Psoas muscle (tissue), 8 donors: ENCODE data around the gene INTS7. TPM values are rescaled to one million over a fixed set of nuclear protein-coding genes. Genes with fewer than 3 reads are reported as not detected.

Experiments used
- ATAC-seq, 4 donors: fragments of 200-7000 bp; cut with Tn5 transposase; one replicate each; pipeline ENCODE4 v1.9.1; 2020; ENCODE audit warnings: moderate library complexity in 3 of 4, mild to moderate bottlenecking in 2 of 4
- DNase-seq, 2 donors: peaks; one replicate each; pipeline ENCODE4 v3.0.0-alpha.2; 2020
- H3K27ac ChIP-seq: fragments of 200-600 bp; one replicate; pipeline ENCODE4 v1.8.0; 2022
- H3K27me3 ChIP-seq, 3 donors: fragments of 200-600 bp in 1 of 3; one replicate each; pipeline versions ENCODE4 v1.6.1 to v1.8.0; 2013 to 2022; ENCODE audit warnings: low read length in 2 of 3, mild to moderate bottlenecking in 2 of 3, moderate library complexity in 1 of 3; ENCODE audit not compliant: insufficient read depth in 3 of 3
- H3K36me3 ChIP-seq, 2 donors: fragments of 200-600 bp in 1 of 2; one replicate each; pipeline versions ENCODE4 v1.6.1 to v1.8.0; 2013 to 2022; ENCODE audit warnings: low read depth in 1 of 2, mild to moderate bottlenecking in 1 of 2, moderate library complexity in 1 of 2; ENCODE audit not compliant: insufficient read depth in 1 of 2
- H3K4me1 ChIP-seq: fragments of 200-600 bp; one replicate; pipeline ENCODE4 v1.8.0; 2022
- H3K4me3 ChIP-seq: fragments of 200-600 bp; one replicate; pipeline ENCODE4 v1.8.0; 2022; ENCODE audit warnings: mild to moderate bottlenecking
- H3K9me3 ChIP-seq: fragments of 200-600 bp; one replicate; pipeline ENCODE4 v1.8.0; 2022
- CTCF ChIP-seq: fragments of 200-600 bp; IDR thresholded peaks from one replicate; pipeline ENCODE4 v1.8.0; 2022; ENCODE audit warnings: antibody characterized with exemption
- WGBS, 3 donors: extraction: QIAGEN DNeasy Blood & Tissue Kit; methylation state at CpG; one replicate each; pipeline versions ENCODE4 v1.1.6 to v1.1.7; 2013; 5-methylcytosine and 5-hydroxymethylcytosine counted together
- intact Hi-C, 2 donors: fragments of 100-400 bp; cut with DNase I; formaldehyde crosslinking; loops; one replicate each; pipeline versions ENCODE4 v1.11.0 to v1.14.2; 2022
- polyA plus RNA-seq, 3 donors: library from polyadenylated mRNA; stranded (reverse); fragments of 200-250 nt; gene quantifications; one replicate each; pipeline ENCODE4 v1.2.3, GENCODE V29; 2013
- total RNA-seq, 4 donors: library from RNA; stranded (reverse); fragmentation: NEBNext Ultra II Directional in 2 of 4; extraction: Animal tissue kit (Norgen Biotek cat#: 25700) in 2 of 4; gene quantifications; one replicate each; pipeline versions ENCODE4 v1.2.1 to v1.2.4, GENCODE V29; 2021 to 2023
- donor health status: healthy with polysubstance abuse.
- donor health status: DM: no; HTN: no; CAD: no; lungs with moderate emphysema.
- donor health status: Bipolar disorder and iron deficiency.
- donor health status: healthy.
- donor health status: DM: yes; HTN: yes; CAD: no.
- donor health status: DM: no; HTN: no; CAD: no.
- donor health status: DM: no; HTN: no; CAD: no.
- donor health status: DM: yes; HTN: yes; CAD: no.

INTS7 gene
- total and polyA plus RNA-seq, 7 donors: 4.4 to 12.7 (median 7.6) TPM

GRCh38 chr1:211895126-211895759 lies 140.1 kb downstream of the INTS7 start:
- intact Hi-C loops: no loop called here
- no peak for TF ChIP-seq CTCF
- H3K4me1 ChIP-seq: no peaks in the 10 kb centered on the region
- no peak overlapping the region for H3K4me3 ChIP-seq
- DNase-seq (no peak), ATAC-seq (no peak)
- H3K36me3 ChIP-seq: no peaks in the 10 kb centered on the region
- no peak overlapping the region for H3K27ac ChIP-seq
- WGBS, 3 donors: 65 to 78% (median 71%) methylated on average over 3 of the region's 3 CpGs
- no peaks in the 10 kb centered on the region for H3K9me3 ChIP-seq
- H3K27me3 ChIP-seq: peaks cover 0 to 4% (median 0%) of the 10 kb centered on the region in 3 donors

- no peaks in the 10 kb centered on the region for H3K9me3 ChIP-seq
- ATAC-seq (no peak), DNase-seq (no peak)
- 91 to 94% (median 92%) methylated on average over 5 of the region's 5 CpGs for WGBS, 3 donors
- TF ChIP-seq CTCF: no peak
- intact Hi-C loops: no loop called here
- no peaks in the 10 kb centered on the region for H3K36me3 ChIP-seq
- H3K27ac ChIP-seq: no peak overlapping the region
- no peaks in the 10 kb centered on the region for H3K4me1 ChIP-seq
- H3K27me3 ChIP-seq: peaks cover 0 to 4% (median 0%) of the 10 kb centered on the region in 3 donors
- no peak overlapping the region for H3K4me3 ChIP-seq
These were observed 141.0 kb downstream of the INTS7 start for GRCh38 chr1:211894312-211894711.

- H3K9me3 ChIP-seq: no peaks in the 10 kb centered on the region
- intact Hi-C loops: no loop called here
- ATAC-seq (no peak), DNase-seq (no peak)
- no peak for TF ChIP-seq CTCF
- peaks cover 0 to 4% (median 0%) of the 10 kb centered on the region in 3 donors for H3K27me3 ChIP-seq
- H3K4me1 ChIP-seq: no peaks in the 10 kb centered on the region
- H3K4me3 ChIP-seq: no peak overlapping the region
- H3K36me3 ChIP-seq: no peaks in the 10 kb centered on the region
- 43 to 48% (median 44%) methylated on average over 5 of the region's 5 CpGs for WGBS, 3 donors
- H3K27ac ChIP-seq: no peak overlapping the region
These were observed 142.1 kb downstream of the INTS7 start for GRCh38 chr1:211893260-211893659.

- H3K27ac ChIP-seq: no peak overlapping the region
- no peaks in the 10 kb centered on the region for H3K9me3 ChIP-seq
- no peak for DNase-seq
- no peaks in the 10 kb centered on the region for H3K4me1 ChIP-seq
- no peak overlapping the region for H3K4me3 ChIP-seq
- 19 to 39% (median 25%) methylated on average over 3 of the region's 3 CpGs for WGBS, 3 donors
- H3K27me3 ChIP-seq: peaks cover 0 to 4% (median 0%) of the 10 kb centered on the region in 3 donors
- ATAC-seq: no peak
- intact Hi-C loops: no loop called here
- no peak for TF ChIP-seq CTCF
- no peaks in the 10 kb centered on the region for H3K36me3 ChIP-seq
These were observed 142.8 kb downstream of the INTS7 start for GRCh38 chr1:211892577-211892976.

GRCh38 chr1:211891708-211892107 lies 143.6 kb downstream of the INTS7 start:
- no peak for ATAC-seq
- 83 to 86% (median 83%) methylated on average over 1 of the region's 1 CpG for WGBS, 3 donors

More at GRCh38 chr1:211891708-211892107, 143.6 kb downstream of the INTS7 start:
- Histone ChIP-seq H3K4me1 (no peaks in the 10 kb centered on the region), H3K9me3 (no peaks in the 10 kb centered on the region), H3K27ac (no peak overlapping the region), H3K4me3 (no peak overlapping the region), H3K36me3 (no peaks in the 10 kb centered on the region), H3K27me3 (peaks cover 0 to 4% (median 0%) of the 10 kb centered on the region in 3 donors)
- intact Hi-C loops: no loop called here
- no peak for DNase-seq
- TF ChIP-seq CTCF: no peak
